PFSK-1 (cell line): Measurements from ENCODE around the gene TMEM259.

Experiments
- POLR2AphosphoS5 ChIP-seq: IDR thresholded peaks from 2 replicates; pipeline ENCODE4 v1.6.1; 2012; ENCODE audit warnings: low read depth, mild to moderate bottlenecking, control low read depth, low read length, moderate library complexity
- TF ChIP-seq, protein P1 (sequence below), 2 experiments: IDR thresholded peaks; 2 replicates each; pipeline versions ENCODE4 v1.6.1 to v1.8.0; 2011 to 2012; ENCODE audit warnings: low read depth in 2 of 2, low read length in 2 of 2, control low read depth in 1 of 2, inconsistent platforms in 1 of 2, mild to moderate bottlenecking in 1 of 2, moderate library complexity in 1 of 2; ENCODE audit not compliant: insufficient read depth in 1 of 2

DNA sequence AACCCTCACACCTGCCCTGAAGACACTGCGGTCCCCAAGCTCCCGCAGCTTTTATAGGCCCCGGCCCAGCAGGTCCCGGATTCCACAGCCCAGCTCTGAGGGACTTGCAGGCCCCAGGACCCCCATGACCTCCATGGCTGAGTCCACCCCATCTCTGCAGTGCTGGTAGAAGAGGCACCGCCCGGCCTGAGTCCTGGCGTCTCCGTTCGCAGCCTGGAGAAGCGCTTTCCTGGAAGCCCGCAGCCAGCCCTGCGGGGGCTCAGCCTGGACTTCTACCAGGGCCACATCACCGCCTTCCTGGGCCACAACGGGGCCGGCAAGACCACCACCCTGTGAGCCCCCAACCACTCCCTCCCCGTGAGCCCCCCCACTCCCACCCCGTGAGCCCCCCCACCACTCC, 28.2 kb upstream of the TMEM259 start:
- TF ChIP-seq, protein P1, sequence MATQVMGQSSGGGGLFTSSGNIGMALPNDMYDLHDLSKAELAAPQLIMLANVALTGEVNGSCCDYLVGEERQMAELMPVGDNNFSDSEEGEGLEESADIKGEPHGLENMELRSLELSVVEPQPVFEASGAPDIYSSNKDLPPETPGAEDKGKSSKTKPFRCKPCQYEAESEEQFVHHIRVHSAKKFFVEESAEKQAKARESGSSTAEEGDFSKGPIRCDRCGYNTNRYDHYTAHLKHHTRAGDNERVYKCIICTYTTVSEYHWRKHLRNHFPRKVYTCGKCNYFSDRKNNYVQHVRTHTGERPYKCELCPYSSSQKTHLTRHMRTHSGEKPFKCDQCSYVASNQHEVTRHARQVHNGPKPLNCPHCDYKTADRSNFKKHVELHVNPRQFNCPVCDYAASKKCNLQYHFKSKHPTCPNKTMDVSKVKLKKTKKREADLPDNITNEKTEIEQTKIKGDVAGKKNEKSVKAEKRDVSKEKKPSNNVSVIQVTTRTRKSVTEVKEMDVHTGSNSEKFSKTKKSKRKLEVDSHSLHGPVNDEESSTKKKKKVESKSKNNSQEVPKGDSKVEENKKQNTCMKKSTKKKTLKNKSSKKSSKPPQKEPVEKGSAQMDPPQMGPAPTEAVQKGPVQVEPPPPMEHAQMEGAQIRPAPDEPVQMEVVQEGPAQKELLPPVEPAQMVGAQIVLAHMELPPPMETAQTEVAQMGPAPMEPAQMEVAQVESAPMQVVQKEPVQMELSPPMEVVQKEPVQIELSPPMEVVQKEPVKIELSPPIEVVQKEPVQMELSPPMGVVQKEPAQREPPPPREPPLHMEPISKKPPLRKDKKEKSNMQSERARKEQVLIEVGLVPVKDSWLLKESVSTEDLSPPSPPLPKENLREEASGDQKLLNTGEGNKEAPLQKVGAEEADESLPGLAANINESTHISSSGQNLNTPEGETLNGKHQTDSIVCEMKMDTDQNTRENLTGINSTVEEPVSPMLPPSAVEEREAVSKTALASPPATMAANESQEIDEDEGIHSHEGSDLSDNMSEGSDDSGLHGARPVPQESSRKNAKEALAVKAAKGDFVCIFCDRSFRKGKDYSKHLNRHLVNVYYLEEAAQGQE (IDR thresholded peaks at IDR 0.05; ENCODE audit: insufficient read depth in 1 of 2, low read depth in 2 of 2, low read length in 2 of 2), result no peak
- TF ChIP-seq POLR2AphosphoS5, result no peak
